Liver (tissue), 9 donors: ENCODE results near the gene GMDS. TPM values are rescaled to one million over a fixed set of nuclear protein-coding genes. Genes with fewer than 3 reads are reported as not detected.

Experiments
- DNase-seq: peaks from one replicate; pipeline ENCODE4 v3.0.0-alpha.2; 2017; ENCODE audit warnings: low spot score
- H3K27ac ChIP-seq, 2 donors: one replicate each; pipeline ENCODE4 v1.7.0; 2013; ENCODE audit warnings: inconsistent platforms in 2 of 2, low read length in 2 of 2, control low read depth in 1 of 2, low read depth in 1 of 2, mild to moderate bottlenecking in 1 of 2
- H3K27me3 ChIP-seq, 4 donors: one replicate each; pipeline versions ENCODE4 v1.6.1 to v1.7.0; 2013; ENCODE audit warnings: low read length in 3 of 4, inconsistent platforms in 1 of 4, mild to moderate bottlenecking in 1 of 4, moderate library complexity in 1 of 4; ENCODE audit not compliant: control insufficient read depth in 4 of 4, insufficient read depth in 4 of 4
- H3K36me3 ChIP-seq, 4 donors: one replicate each; pipeline versions ENCODE4 v1.6.1 to v1.7.0; 2013; ENCODE audit warnings: low read length in 3 of 4, mild to moderate bottlenecking in 3 of 4, low read depth in 1 of 4, moderate library complexity in 1 of 4; ENCODE audit not compliant: control insufficient read depth in 4 of 4, insufficient read depth in 3 of 4
- H3K4me1 ChIP-seq, 4 donors: one replicate each; pipeline versions ENCODE4 v1.6.1 to v1.7.0; 2013; ENCODE audit warnings: low read length in 3 of 4, mild to moderate bottlenecking in 3 of 4, moderate library complexity in 1 of 4; ENCODE audit not compliant: control insufficient read depth in 4 of 4, insufficient read depth in 4 of 4
- H3K4me3 ChIP-seq, 3 donors: one replicate each; pipeline versions ENCODE4 v1.6.1 to v1.7.0; 2013; ENCODE audit warnings: low read length in 3 of 3, control low read depth in 1 of 3, low read depth in 1 of 3, mild to moderate bottlenecking in 1 of 3
- H3K9ac ChIP-seq, 2 donors: one replicate each; pipeline ENCODE4 v1.7.0; 2013; ENCODE audit warnings: low read length in 2 of 2, mild to moderate bottlenecking in 2 of 2, moderate library complexity in 2 of 2, control low read depth in 1 of 2, low read depth in 1 of 2
- H3K9me3 ChIP-seq, 4 donors: one replicate each; pipeline versions ENCODE4 v1.6.1 to v1.7.0; 2013; ENCODE audit warnings: low read length in 3 of 4; ENCODE audit not compliant: control insufficient read depth in 4 of 4
- ATF3 ChIP-seq: IDR thresholded peaks from 2 replicates; pipeline ENCODE4 v1.6.1; 2016; ENCODE audit warnings: antibody characterized with exemption
- CTCF ChIP-seq: fragments of 150-350 bp; IDR thresholded peaks from 2 replicates; pipeline ENCODE4 v1.5.1; 2017; ENCODE audit warnings: improper control_type of control experiment, low read depth, low read length; ENCODE audit not compliant: missing input control
- EGR1 ChIP-seq, 2 donors: IDR thresholded peaks; 2 replicates each; pipeline ENCODE4 v1.6.1; 2016 to 2018; ENCODE audit warnings: antibody characterized with exemption in 2 of 2, low read depth in 2 of 2
- FOXA1 ChIP-seq: IDR thresholded peaks from 2 replicates; pipeline ENCODE4 v1.6.1; 2016; ENCODE audit warnings: antibody characterized with exemption
- FOXA2 ChIP-seq: IDR thresholded peaks from 2 replicates; pipeline ENCODE4 v1.6.1; 2016; ENCODE audit warnings: antibody characterized with exemption
- GABPA ChIP-seq, 2 donors: IDR thresholded peaks in 1 of 2; conservative IDR thresholded peaks in 1 of 2; 2 replicates each; pipeline ENCODE4 v1.6.1; 2016; ENCODE audit warnings: antibody characterized with exemption in 2 of 2, mild to moderate bottlenecking in 1 of 2, moderate library complexity in 1 of 2
- HNF4A ChIP-seq, 2 donors: conservative IDR thresholded peaks; 2 replicates each; pipeline ENCODE4 v1.6.1; 2016; ENCODE audit warnings: antibody characterized with exemption in 2 of 2, mild to moderate bottlenecking in 2 of 2
- MAX ChIP-seq: IDR thresholded peaks from 2 replicates; pipeline ENCODE4 v1.6.1; 2016; ENCODE audit warnings: antibody characterized with exemption
- NR2F2 ChIP-seq: IDR thresholded peaks from 2 replicates; pipeline ENCODE4 v1.6.1; 2016; ENCODE audit warnings: antibody characterized with exemption
- RAD21 ChIP-seq, 2 donors: IDR thresholded peaks; 2 replicates each; pipeline ENCODE4 v1.6.1; 2016; ENCODE audit warnings: antibody characterized with exemption in 2 of 2, mild to moderate bottlenecking in 2 of 2
- REST ChIP-seq: IDR thresholded peaks from 2 replicates; pipeline ENCODE4 v1.6.1; 2016; ENCODE audit warnings: antibody characterized with exemption, mild to moderate bottlenecking
- RXRA ChIP-seq, 2 donors: IDR thresholded peaks; 2 replicates each; pipeline ENCODE4 v1.6.1; 2017 to 2018; ENCODE audit warnings: antibody characterized with exemption in 2 of 2, mild to moderate bottlenecking in 1 of 2
- SP1 ChIP-seq: IDR thresholded peaks from 2 replicates; pipeline ENCODE4 v1.6.1; 2018; ENCODE audit warnings: antibody characterized with exemption, mild to moderate bottlenecking
- TAF1 ChIP-seq: conservative IDR thresholded peaks from 2 replicates; pipeline ENCODE4 v1.6.1; 2016; ENCODE audit warnings: antibody characterized with exemption, mild to moderate bottlenecking
- YY1 ChIP-seq: IDR thresholded peaks from 2 replicates; pipeline ENCODE4 v1.6.1; 2016; ENCODE audit warnings: antibody characterized with exemption, mild to moderate bottlenecking
- WGBS: extraction: QIAGEN DNeasy Blood & Tissue Kit; methylation state at CpG from one replicate; pipeline ENCODE4 v1.1.7; 2013; 5-methylcytosine and 5-hydroxymethylcytosine counted together
- polyA plus RNA-seq, 2 donors: library from polyadenylated mRNA; stranded (reverse) in 1 of 2; unstranded in 1 of 2; fragments of 200-250 nt in 1 of 2; fragments of >200 nt in 1 of 2; fragmentation: Nextera tagmentation in 1 of 2; extraction: Ambion mirVana in 1 of 2; gene quantifications; one replicate each; pipeline versions ENCODE4 v1.2.1 to v1.2.3, GENCODE V29; 2013 to 2015
- total RNA-seq, 2 donors: library from RNA; depleted of rRNA; stranded (reverse); fragments of >200 nt; gene quantifications; one replicate each; pipeline ENCODE4 v1.2.3, GENCODE V29; 2014
- donor health status: healthy.
- donor health status: healthy.
- donor health status: healthy.
- donor health status: healthy.
- donor health status: healthy.

GMDS gene
- total and polyA plus RNA-seq, 4 donors = 3.5 to 15.6 (median 13.0) TPM

- no peaks in the 10 kb centered on the region for H3K9me3 ChIP-seq
- no peak for TF ChIP-seq REST
- TF ChIP-seq ATF3 = no peak
- TF ChIP-seq RXRA (IDR thresholded peaks at IDR 0.05) = no peak
- no peak for TF ChIP-seq SP1
- no peak overlapping the region for H3K9ac ChIP-seq
- H3K27me3 ChIP-seq = no peaks in the 10 kb centered on the region
- H3K27ac ChIP-seq = no peak overlapping the region
- no peaks in the 10 kb centered on the region for H3K4me1 ChIP-seq
- DNase-seq = no peak
- H3K36me3 ChIP-seq = no peaks in the 10 kb centered on the region
- no peak overlapping the region for H3K4me3 ChIP-seq
These were observed 76.9 kb downstream of the GMDS start for GRCh38 chr6:2168480-2168879.

- Histone ChIP-seq H3K9ac (no peak overlapping the region), H3K4me1 (no peaks in the 10 kb centered on the region), H3K27me3 (no peaks in the 10 kb centered on the region), H3K9me3 (no peaks in the 10 kb centered on the region), H3K4me3 (no peak overlapping the region), H3K27ac (no peak overlapping the region), H3K36me3 (no peaks in the 10 kb centered on the region)
- no peak for DNase-seq
- TF ChIP-seq SP1 (no peak), FOXA1 (no peak), MAX (no peak), FOXA2 (no peak), ATF3 (no peak), NR2F2 (no peak), CTCF (no peak), TAF1 (no peak), RAD21 (IDR thresholded peaks at IDR 0.05) (no peak), YY1 (no peak)
- 67% methylated on average over 1 of the region's 1 CpG for WGBS
These were observed 78.7 kb downstream of the GMDS start for GRCh38 chr6:2166717-2167116.

GRCh38 chr6:2165286-2165685, 80.1 kb downstream of the GMDS start:
- WGBS = 97% methylated on average over 1 of the region's 1 CpG
- H3K9me3 ChIP-seq = no peaks in the 10 kb centered on the region
- no peak overlapping the region for H3K9ac ChIP-seq
- no peak overlapping the region for H3K27ac ChIP-seq
- no peaks in the 10 kb centered on the region for H3K4me1 ChIP-seq
- DNase-seq = no peak
- H3K4me3 ChIP-seq = no peak overlapping the region
- no peaks in the 10 kb centered on the region for H3K27me3 ChIP-seq
- no peaks in the 10 kb centered on the region for H3K36me3 ChIP-seq
- TF ChIP-seq REST (no peak), HNF4A (conservative IDR thresholded peaks at IDR 0.05) (no peak), SP1 (no peak), EGR1 (IDR thresholded peaks at IDR 0.05; ENCODE audit: low read depth in 2 of 2) (no peak), GABPA (IDR thresholded peaks at IDR 0.05 in 1 of 2, conservative IDR thresholded peaks at IDR 0.05 in 1 of 2) (no peak), CTCF (no peak), MAX (no peak), NR2F2 (no peak), RAD21 (IDR thresholded peaks at IDR 0.05) (no peak)
